Neural crest cell (in vitro differentiated cells): Measurements from ENCODE around the gene EPC1. TPM values are rescaled to one million over a fixed set of nuclear protein-coding genes. Genes with fewer than 3 reads are reported as not detected.

Source experiments
- DNase-seq: peaks from one replicate; pipeline ENCODE4 v3.0.0; 2021; ENCODE audit warnings: low read depth, mixed read lengths, low spot score
- H3K27ac Mint-ChIP-seq: one replicate; pipeline ENCODE4 v1.8.0; 2021; ENCODE audit warnings: mild to moderate bottlenecking, mixed read lengths; ENCODE audit not compliant: unreplicated experiment
- H3K27me3 Mint-ChIP-seq: 2 replicates; pipeline ENCODE4 v1.8.0; 2021; ENCODE audit warnings: low read depth, mild to moderate bottlenecking, mixed read lengths
- H3K36me3 Mint-ChIP-seq: 2 replicates; pipeline ENCODE4 v1.8.0; 2021; ENCODE audit warnings: low read depth, mild to moderate bottlenecking, mixed read lengths
- H3K4me1 Mint-ChIP-seq: 2 replicates; pipeline ENCODE4 v1.8.0; 2021; ENCODE audit warnings: mixed read lengths
- H3K4me3 Mint-ChIP-seq: one replicate; pipeline ENCODE4 v1.8.0; 2021; ENCODE audit warnings: mild to moderate bottlenecking, mixed read lengths
- H3K9me3 Mint-ChIP-seq: 2 replicates; pipeline ENCODE4 v1.8.0; 2021; ENCODE audit warnings: mixed read lengths
- total RNA-seq: library from RNA; stranded (reverse); gene quantifications from 2 replicates; pipeline ENCODE4 v1.2.1, GENCODE V29; 2021
- TF ChIP-seq, protein P1 (sequence below): fragments of 200-600 bp; sonication (generic); conservative IDR thresholded peaks from 2 replicates; pipeline ENCODE4 v1.5.0; 2021; ENCODE audit warnings: antibody characterized with exemption, mild to moderate bottlenecking

The EPC1 gene
- total RNA-seq, 1 donor from 2014 or later: 44.4 TPM

DNA sequence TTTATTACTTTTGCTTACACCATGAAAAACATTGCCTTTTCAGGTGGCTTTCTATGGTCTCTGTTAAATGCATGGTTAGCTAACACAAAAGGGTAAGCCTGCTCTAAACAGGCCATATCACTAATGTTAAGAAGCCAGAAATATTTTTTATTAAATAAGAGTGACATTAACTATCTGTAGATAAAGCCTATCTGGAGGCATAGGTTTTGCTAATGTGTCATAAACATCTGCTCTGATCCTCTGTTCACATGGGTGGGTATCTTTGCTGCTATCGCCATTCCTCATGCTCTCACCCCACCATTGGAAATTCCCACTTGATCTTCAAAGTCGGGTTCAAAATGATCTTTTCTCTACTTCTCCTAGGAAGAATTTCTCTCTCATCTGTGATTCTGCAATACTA, 32.4 kb downstream of the EPC1 start:
- Mint-ChIP-seq H3K4me3 (no peak overlapping the region), H3K9me3 (no peaks in the 10 kb centered on the region), H3K27me3 (no peaks in the 10 kb centered on the region), H3K27ac (peak overlapping the region; percentile 23), H3K4me1 (peaks cover 33% of the 10 kb centered on the region), H3K36me3 (peaks cover 2% of the 10 kb centered on the region)
- TF ChIP-seq, protein P1, sequence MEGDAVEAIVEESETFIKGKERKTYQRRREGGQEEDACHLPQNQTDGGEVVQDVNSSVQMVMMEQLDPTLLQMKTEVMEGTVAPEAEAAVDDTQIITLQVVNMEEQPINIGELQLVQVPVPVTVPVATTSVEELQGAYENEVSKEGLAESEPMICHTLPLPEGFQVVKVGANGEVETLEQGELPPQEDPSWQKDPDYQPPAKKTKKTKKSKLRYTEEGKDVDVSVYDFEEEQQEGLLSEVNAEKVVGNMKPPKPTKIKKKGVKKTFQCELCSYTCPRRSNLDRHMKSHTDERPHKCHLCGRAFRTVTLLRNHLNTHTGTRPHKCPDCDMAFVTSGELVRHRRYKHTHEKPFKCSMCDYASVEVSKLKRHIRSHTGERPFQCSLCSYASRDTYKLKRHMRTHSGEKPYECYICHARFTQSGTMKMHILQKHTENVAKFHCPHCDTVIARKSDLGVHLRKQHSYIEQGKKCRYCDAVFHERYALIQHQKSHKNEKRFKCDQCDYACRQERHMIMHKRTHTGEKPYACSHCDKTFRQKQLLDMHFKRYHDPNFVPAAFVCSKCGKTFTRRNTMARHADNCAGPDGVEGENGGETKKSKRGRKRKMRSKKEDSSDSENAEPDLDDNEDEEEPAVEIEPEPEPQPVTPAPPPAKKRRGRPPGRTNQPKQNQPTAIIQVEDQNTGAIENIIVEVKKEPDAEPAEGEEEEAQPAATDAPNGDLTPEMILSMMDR: no peak
- no peak for DNase-seq

DNA sequence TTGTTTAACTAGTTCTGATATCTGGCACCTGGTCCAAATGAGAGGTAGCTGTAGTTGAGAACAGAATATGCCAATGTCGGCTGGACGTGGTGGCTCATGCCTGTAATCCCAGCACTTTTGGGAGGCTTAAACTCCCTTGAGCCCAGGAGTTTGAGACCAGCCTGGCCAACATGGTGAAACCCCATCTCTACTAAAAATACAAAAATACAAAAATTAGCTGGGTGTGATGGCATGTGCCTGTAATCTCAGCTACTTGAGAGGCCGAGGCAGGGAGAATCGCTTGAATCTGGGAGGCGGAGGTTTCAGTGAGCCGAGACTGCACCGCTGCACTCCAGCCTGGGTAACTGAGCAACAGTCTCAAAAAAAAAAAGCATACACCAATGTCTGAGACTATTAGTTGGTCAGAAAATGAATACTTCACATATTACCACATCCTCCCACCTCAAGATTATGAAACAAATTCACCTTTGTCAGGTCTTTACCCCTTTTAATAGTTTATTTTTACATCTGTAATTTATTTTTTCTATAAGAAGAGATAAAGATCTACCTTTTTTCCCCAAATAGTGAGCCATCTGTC, 38.8 kb downstream of the EPC1 start:
- Mint-ChIP-seq H3K9me3 (no peaks in the 10 kb centered on the region), H3K4me1 (peaks cover 9% of the 10 kb centered on the region), H3K27me3 (no peaks in the 10 kb centered on the region), H3K27ac (no peak overlapping the region), H3K36me3 (peaks cover 11% of the 10 kb centered on the region), H3K4me3 (no peak overlapping the region)
- TF ChIP-seq, protein P1: no peak
- DNase-seq: no peak

DNA sequence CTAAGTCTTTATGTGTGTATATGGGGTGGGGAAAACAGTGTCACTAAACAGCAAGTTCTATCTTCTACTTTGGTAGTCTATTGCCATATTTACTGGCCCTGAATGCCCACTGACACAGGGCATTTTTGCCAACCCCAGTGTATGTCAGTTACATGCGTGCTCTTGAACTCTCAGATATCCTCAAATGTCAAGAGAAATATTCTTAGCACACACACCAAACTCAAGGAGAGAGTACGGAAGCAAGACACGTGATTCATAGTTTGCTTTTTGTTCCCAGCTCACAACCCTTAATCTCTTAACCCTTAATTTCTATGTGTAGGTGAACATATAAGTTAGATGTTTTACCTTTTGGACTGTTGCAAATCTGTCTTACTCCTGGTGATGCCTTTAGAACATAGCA, 39.3 kb downstream of the EPC1 start:
- H3K4me1 Mint-ChIP-seq: peaks cover 9% of the 10 kb centered on the region
- H3K27ac Mint-ChIP-seq: no peak overlapping the region
- no peaks in the 10 kb centered on the region for H3K27me3 Mint-ChIP-seq
- no peak overlapping the region for H3K4me3 Mint-ChIP-seq
- TF ChIP-seq, protein P1: no peak
- DNase-seq: no peak
- peaks cover 15% of the 10 kb centered on the region for H3K36me3 Mint-ChIP-seq
- H3K9me3 Mint-ChIP-seq: no peaks in the 10 kb centered on the region

DNA sequence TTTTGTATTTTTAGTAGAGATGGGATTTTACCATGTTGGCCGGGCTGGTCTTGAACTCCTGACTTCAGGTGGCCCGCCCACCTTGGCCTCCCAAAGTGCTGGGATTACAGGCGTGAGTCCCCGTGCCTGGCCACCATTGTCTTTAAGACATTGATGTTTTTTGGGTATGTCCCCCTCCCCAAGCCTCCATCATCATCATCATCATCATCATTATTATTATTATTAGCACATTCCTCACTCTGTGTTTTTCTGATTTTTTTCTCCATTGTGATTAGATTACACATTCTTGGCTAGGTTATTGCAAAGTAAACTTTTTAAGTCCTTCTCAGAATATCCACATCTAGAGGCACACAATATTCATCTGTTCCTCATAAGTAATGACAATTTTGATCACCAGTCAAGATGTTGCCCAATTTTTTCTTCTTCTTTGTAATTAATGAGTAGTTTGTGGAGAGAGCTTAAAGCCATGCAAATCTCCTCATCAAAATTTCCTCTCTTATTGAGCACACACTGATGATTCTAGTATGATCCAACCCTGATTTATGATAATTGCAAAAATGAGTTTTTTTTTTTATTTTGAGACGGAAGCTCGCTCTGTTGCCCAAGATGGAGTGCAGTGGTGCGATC, 47.5 kb downstream of the EPC1 start:
- Mint-ChIP-seq H3K9me3 (no peaks in the 10 kb centered on the region), H3K27me3 (no peaks in the 10 kb centered on the region), H3K27ac (no peak overlapping the region), H3K36me3 (peaks cover 17% of the 10 kb centered on the region), H3K4me3 (no peak overlapping the region), H3K4me1 (peaks cover 7% of the 10 kb centered on the region)
- TF ChIP-seq, protein P1: no peak
- no peak for DNase-seq

DNA sequence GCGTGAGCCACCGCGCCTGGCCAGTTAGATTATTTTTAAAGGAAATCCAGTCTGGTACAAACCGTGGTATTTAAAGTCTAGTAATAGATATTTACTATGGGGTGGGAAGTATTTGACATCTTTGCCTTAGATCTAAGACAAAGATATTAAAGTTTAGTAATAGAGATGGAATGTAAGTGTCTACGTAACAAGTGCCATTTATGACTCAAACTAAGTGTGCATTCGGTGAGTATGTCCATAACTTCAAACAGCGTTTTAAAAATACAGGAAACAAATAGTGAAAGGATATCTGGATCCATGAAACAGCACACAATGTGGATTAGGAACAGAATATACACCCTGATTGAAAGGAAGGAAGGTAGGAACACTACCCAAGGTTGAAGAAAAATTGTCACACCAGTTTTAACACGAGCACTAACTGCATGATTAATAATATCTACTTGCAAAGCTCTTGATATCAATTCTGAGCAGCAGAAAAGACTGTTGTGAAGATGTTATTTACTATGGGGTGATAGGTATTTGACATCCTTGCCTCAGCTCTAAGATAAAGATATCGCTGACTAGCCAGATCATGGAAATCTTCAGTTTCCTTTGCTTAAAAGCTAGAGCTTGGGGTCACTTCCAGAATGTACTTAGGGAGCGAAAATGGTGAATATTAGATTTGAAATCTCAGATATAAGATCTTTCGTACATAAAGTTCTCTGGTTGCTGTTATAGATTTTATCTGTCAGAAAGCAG, 48.7 kb downstream of the EPC1 start:
- Mint-ChIP-seq H3K27ac (peak overlapping the region; percentile 74), H3K4me1 (peaks cover 7% of the 10 kb centered on the region), H3K9me3 (no peaks in the 10 kb centered on the region), H3K36me3 (peaks cover 12% of the 10 kb centered on the region), H3K27me3 (no peaks in the 10 kb centered on the region), H3K4me3 (no peak overlapping the region)
- TF ChIP-seq, protein P1: no peak
- DNase-seq: no peak
